Keratinocyte (primary cell): ENCODE data around the gene ZNF549. TPM values are rescaled to one million over a fixed set of nuclear protein-coding genes. Genes with fewer than 3 reads are reported as not detected.

Source experiments
- DNase-seq: peaks from one replicate; pipeline ENCODE4 v3.0.0-alpha.2; 2011; ENCODE audit warnings: low read depth, missing footprints, low spot score
- FAIRE-seq: peaks from 2 replicates; lab custom pipeline; 2011; peaks lifted over from hg19 to GRCh38; lab: Jason Lieb, UNC
- H2AFZ ChIP-seq: 2 replicates; pipeline ENCODE4 v1.6.0; 2012; ENCODE audit warnings: low read length, control low read depth, inconsistent platforms; ENCODE audit not compliant: control insufficient read depth
- H3K27ac ChIP-seq: 2 replicates; pipeline ENCODE4 v1.5.1; 2011; ENCODE audit warnings: low read length; ENCODE audit not compliant: control insufficient read depth, insufficient read depth
- H3K27me3 ChIP-seq: 3 replicates; pipeline ENCODE4 v1.6.0; 2011; ENCODE audit warnings: low read length; ENCODE audit not compliant: control insufficient read depth, insufficient read depth; ENCODE audit errors: extremely low read depth
- H3K36me3 ChIP-seq, 2 experiments: 2 replicates in 1 of 2; 3 replicates in 1 of 2; pipeline ENCODE4 v1.5.1; 2011; ENCODE audit warnings: low read length in 2 of 2, mild to moderate bottlenecking in 1 of 2; ENCODE audit not compliant: control insufficient read depth in 2 of 2, insufficient read depth in 2 of 2; ENCODE audit errors: extremely low read depth in 1 of 2
- H3K4me1 ChIP-seq: 3 replicates; pipeline ENCODE4 v1.5.1; 2011; ENCODE audit warnings: low read length; ENCODE audit not compliant: control insufficient read depth, insufficient read depth; ENCODE audit errors: extremely low read depth
- H3K4me2 ChIP-seq: 3 replicates; pipeline ENCODE4 v1.6.0; 2011; ENCODE audit warnings: low read depth, low read length; ENCODE audit not compliant: control insufficient read depth, insufficient read depth; ENCODE audit errors: extremely low read depth
- H3K4me3 ChIP-seq, 3 experiments: fragments of 200-600 bp in 1 of 3; sonication (generic) in 1 of 3; 2 replicates in 2 of 3; 3 replicates in 1 of 3; pipeline ENCODE4 v1.5.1; 2011 to 2016; ENCODE audit warnings: low read length in 3 of 3, mild to moderate bottlenecking in 3 of 3, control low read depth in 2 of 3, inconsistent platforms in 1 of 3, low read depth in 1 of 3, mixed read lengths in 1 of 3, mixed run types in 1 of 3, moderate library complexity in 1 of 3; ENCODE audit not compliant: control insufficient read depth in 2 of 3, insufficient read depth in 2 of 3; ENCODE audit errors: extremely low read depth in 1 of 3
- H3K79me2 ChIP-seq: 2 replicates; pipeline ENCODE4 v1.6.0; 2012; ENCODE audit warnings: low read length; ENCODE audit not compliant: control insufficient read depth, insufficient read depth
- H3K9ac ChIP-seq: 3 replicates; pipeline ENCODE4 v1.6.0; 2011; ENCODE audit warnings: low read length; ENCODE audit not compliant: control insufficient read depth, insufficient read depth; ENCODE audit errors: extremely low read depth
- H3K9me1 ChIP-seq: 3 replicates; pipeline ENCODE4 v1.6.0; 2011; ENCODE audit warnings: low read length; ENCODE audit not compliant: control insufficient read depth, insufficient read depth; ENCODE audit errors: extremely low read depth
- H3K9me3 ChIP-seq: 2 replicates; pipeline ENCODE4 v1.5.1; 2012; ENCODE audit warnings: low read depth, low read length; ENCODE audit not compliant: control insufficient read depth
- H4K20me1 ChIP-seq: 3 replicates; pipeline ENCODE4 v1.6.0; 2011; ENCODE audit warnings: low read length; ENCODE audit not compliant: control insufficient read depth, insufficient read depth; ENCODE audit errors: extremely low read depth
- CTCF ChIP-seq, 3 experiments: IDR thresholded peaks in 1 of 3; conservative IDR thresholded peaks in 1 of 3; optimal IDR thresholded peaks in 1 of 3; 2 replicates in 2 of 3; 3 replicates in 1 of 3; pipeline versions ENCODE3 to v1.5.1; 2011; ENCODE audit warnings: low read length in 3 of 3, mild to moderate bottlenecking in 3 of 3, moderate library complexity in 2 of 3, control low read depth in 1 of 3, inconsistent platforms in 1 of 3; ENCODE audit not compliant: insufficient read depth in 2 of 3; ENCODE audit errors: extremely low read depth in 1 of 3
- EZH2 ChIP-seq: IDR thresholded peaks from one replicate; pipeline ENCODE4 v1.6.1; 2012; ENCODE audit warnings: inconsistent platforms, mild to moderate bottlenecking, low read length, moderate library complexity
- dilution Hi-C: fragments of 300-500 bp; cut with MboI; formaldehyde crosslinking; loops from one replicate; pipeline ENCODE4 v1.7.0; 2020; ENCODE audit warnings: low sequenced_read_pairs; ENCODE audit not compliant: extremely low pct_ligation_motif_present
- polyA plus RNA-seq, 5 experiments: library from polyadenylated mRNA; depleted of rRNA in 3 of 5; stranded (reverse) in 3 of 5; stranded (forward) in 1 of 5; unstranded in 1 of 5; fragments of >200 nt; gene quantifications; 1 replicate in 1 of 5; 2 replicates in 3 of 5; 3 replicates in 1 of 5; pipeline versions ENCODE4 v1.2.1 to v1.2.3, GENCODE V29; 2011 to 2012; ENCODE audit warnings: missing spikeins in 2 of 5, low read depth in 1 of 5, low replicate concordance in 1 of 5

ZNF549 gene
- polyA plus RNA-seq, 1 donor (not counting 4 experiments of a cell fraction or from before 2014, with no cell fraction given), result 6.3 TPM

- peaks cover 12% of the 10 kb centered on the region for H3K9me3 ChIP-seq
- peak within 1 kb of the TSS; percentile 31 for H3K27ac ChIP-seq
- no peak for DNase-seq
- H3K4me2 ChIP-seq, result peak within 1 kb of the TSS; percentile 85
- H3K27me3 ChIP-seq, result no peaks in the 10 kb centered on the region
- H3K4me3 ChIP-seq, result peak within 1 kb of the TSS; percentile 61 to 81 (median 73)
- peak within 1 kb of the TSS; percentile 93 for H2AFZ ChIP-seq
- H3K9me1 ChIP-seq, result no peaks in the 10 kb centered on the region
- H3K79me2 ChIP-seq, result peaks cover 2% of the 10 kb centered on the region
- dilution Hi-C loops, result no loop called here
- TF ChIP-seq CTCF (optimal IDR thresholded peaks at IDR 0.05 in 1 of 3, IDR thresholded peaks at IDR 0.05 in 1 of 3, conservative IDR thresholded peaks at IDR 0.05 in 1 of 3; ENCODE audit: extremely low read depth in 1 of 3, insufficient read depth in 2 of 3, low read length in 3 of 3), result peak in 1 of 3 experiments; percentile 11
- no peak for TF ChIP-seq EZH2
- H3K4me1 ChIP-seq, result peaks cover 20% of the 10 kb centered on the region
- no peaks in the 10 kb centered on the region for H3K36me3 ChIP-seq
- no peaks in the 10 kb centered on the region for H4K20me1 ChIP-seq
- FAIRE-seq, result peak; percentile 43
- H3K9ac ChIP-seq, result peak within 1 kb of the TSS; percentile 47
These were observed 56.6 kb downstream of the ZNF549 start, which contains the start of gene ZIK1 for GRCh38 chr19:57583521-57584416. ZIK1 (plus strand) TSS chr19:57584145; CDS start chr19:57584357, 212 bp downstream.

- Histone ChIP-seq H3K9me1 (no peaks in the 10 kb centered on the region), H3K4me1 (peaks cover 17% of the 10 kb centered on the region), H3K36me3 (peaks cover 8 to 10% of the 10 kb centered on the region in 2 experiments), H3K9me3 (peaks cover 26% of the 10 kb centered on the region), H3K27ac (no peak overlapping the region), H3K27me3 (no peaks in the 10 kb centered on the region), H3K4me3 (no peak overlapping the region), H3K4me2 (no peak overlapping the region), H3K9ac (no peak overlapping the region), H4K20me1 (no peaks in the 10 kb centered on the region), H2AFZ (no peak overlapping the region), H3K79me2 (peaks cover 2% of the 10 kb centered on the region)
- no peak for FAIRE-seq
- dilution Hi-C loops, result no loop called here
- TF ChIP-seq CTCF (optimal IDR thresholded peaks at IDR 0.05 in 1 of 3, IDR thresholded peaks at IDR 0.05 in 1 of 3, conservative IDR thresholded peaks at IDR 0.05 in 1 of 3; ENCODE audit: extremely low read depth in 1 of 3, insufficient read depth in 2 of 3, low read length in 3 of 3) (no peak), EZH2 (no peak)
- DNase-seq, result no peak
These were observed 60.4 kb downstream of the ZNF549 start for GRCh38 chr19:57587529-57587928.
